SHP77 treated with DMSO at 0.1 percent for 48 hours (cell line): ENCODE results near the gene OPCML.

Experiments
- DNase-seq: peaks from one replicate; lab custom pipeline; 2025; lab: John Stamatoyannopoulos, UW

The OPCML gene

DNA sequence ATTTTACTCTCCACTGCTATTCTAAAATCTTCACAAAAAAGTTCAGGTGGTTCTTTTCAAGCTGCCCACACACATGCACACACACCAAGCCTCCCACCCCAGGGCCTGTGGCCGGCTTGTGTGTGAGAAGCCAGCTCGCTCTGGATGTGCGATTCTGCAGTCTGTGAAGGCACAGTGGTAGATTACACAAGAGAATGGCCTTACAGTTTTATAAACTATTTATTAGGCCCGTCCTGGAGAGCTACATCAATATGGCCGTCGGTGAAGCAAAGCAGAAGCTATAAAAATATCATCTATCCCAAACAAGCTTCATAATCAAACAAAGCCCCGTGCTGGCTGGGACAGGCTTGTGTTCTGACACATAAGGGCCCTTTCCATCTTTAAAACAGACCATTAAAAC is 240.5 kb downstream of the OPCML start:
- no peak for DNase-seq

GRCh38 chr11:133285359-133285758 is 246.9 kb downstream of the OPCML start:
- no peak for DNase-seq

- DNase-seq = no peak
These were observed 248.1 kb downstream of the OPCML start for GRCh38 chr11:133284156-133284555.

DNA sequence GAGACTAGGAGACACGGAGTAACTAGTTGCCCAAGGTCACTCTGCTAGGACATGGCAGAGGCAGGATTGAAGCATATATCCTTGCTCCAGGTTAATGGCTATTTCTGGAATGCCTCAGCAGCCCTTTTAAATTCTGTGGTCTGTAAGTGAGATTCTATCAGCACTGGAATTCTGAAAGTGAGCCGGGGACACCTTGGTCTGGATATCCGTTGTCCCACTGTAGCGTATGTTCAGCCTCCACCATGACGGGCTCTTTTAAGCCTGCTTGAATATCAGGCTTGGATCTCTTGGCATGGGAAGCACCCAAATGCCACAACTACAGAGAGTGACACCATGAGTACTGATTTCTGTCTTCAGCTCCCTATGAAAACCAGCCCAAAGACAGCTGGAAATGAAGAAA is 254.4 kb downstream of the OPCML start:
- DNase-seq = no peak

GRCh38 chr11:133271871-133272776 is 260.2 kb downstream of the OPCML start:
- DNase-seq = no peak

DNA sequence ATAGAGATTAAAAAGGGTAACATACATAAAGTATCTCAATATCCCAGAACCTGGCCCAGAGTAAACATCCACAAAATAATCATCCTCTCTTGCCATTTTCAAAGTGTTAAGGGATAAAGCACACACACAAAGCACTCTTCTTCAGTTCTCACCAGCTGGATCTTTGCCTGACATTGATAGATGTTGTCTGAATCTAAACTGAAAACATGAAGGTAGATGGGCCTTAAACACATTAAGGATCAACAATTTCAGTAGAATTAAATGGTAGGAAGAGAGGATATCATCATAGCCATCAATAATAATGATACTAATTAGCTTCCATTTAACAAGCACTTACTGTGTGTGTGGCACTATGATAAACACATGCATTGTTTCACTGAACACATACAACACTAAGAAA is 261.1 kb downstream of the OPCML start:
- DNase-seq = no peak

- no peak for DNase-seq
These were observed 263.0 kb downstream of the OPCML start for GRCh38 chr11:133269267-133269666.

DNA sequence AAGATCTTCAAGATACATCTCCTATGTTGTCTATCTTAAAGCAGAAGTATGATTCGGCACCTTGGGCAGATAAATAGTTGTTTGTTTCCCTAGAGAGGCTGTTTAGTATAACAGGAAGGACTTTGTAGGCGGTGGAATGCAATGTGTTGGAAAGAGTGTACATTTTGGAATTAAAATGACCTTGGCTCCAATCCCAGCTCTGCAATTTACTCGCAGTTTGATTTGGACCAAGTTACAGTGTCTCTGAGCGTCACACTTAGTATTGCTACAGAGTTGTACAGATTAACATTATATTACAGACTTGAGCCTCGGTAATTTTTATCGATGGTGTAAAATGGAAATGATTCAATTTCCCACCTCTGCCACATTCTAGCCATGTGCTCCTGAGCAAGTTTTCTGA is 265.3 kb downstream of the OPCML start:
- DNase-seq = no peak

DNA sequence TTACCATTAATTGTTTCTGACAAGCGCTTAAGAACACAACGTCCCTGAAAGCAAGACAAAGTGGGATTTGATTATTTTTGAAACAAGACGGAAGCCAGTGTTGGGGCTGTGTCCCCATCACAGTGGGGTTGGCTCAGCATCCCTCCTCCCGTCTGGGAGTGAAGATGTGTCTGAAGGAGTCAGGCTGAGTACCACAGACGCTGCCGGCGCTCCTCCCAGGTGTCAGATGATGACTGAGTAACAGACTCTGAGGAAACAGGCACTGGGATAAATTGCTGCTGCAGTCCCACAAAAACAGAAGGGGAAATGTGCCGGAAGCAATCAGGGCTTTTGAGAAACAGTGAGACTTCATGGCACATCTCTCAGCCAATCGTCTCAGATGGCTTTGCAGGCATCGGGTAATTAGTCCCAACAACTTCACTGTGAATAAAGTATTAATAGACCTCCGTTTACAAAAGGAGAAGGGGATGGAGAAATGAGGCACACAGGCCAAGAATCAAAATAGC is 266.7 kb downstream of the OPCML start:
- no peak for DNase-seq

DNA sequence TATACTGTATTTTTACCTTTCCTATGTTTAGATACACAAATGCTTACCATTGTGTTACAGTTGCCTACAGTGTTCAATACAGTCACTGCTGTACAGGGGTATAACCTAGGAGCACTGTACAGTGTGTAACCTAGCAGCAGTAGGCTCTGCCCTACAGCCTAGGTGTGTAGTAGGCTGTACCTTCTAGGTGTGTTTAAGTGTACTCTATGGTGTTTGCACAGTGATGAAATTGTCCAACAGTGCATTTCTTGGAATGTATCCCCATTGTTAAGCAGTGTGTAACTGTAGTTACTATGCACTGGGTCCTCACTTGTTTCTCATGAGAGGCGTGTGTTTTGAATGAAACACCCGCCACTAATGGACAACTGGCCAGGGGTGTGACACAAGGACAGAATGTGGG is 269.0 kb downstream of the OPCML start:
- DNase-seq = no peak

DNA sequence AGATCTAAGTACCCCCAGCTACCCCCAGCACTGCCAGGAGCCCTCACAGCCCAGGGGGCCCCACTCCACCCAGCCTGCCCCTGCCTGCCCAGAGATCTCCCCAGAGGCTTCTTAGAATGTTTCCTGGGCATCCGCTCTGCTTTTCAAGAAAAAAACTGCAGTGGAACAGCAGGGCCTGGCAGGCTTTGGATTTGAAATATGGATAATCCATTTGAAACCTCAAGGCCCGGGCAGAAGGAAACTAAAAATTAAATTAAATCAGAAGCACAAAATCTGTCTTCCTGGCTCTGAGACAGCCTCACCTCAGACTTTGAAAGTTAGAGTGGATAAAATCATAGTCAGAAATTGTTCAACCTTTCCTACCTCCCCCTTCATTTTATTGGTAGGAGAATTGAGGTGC is 273.6 kb downstream of the OPCML start:
- no peak for DNase-seq

DNA sequence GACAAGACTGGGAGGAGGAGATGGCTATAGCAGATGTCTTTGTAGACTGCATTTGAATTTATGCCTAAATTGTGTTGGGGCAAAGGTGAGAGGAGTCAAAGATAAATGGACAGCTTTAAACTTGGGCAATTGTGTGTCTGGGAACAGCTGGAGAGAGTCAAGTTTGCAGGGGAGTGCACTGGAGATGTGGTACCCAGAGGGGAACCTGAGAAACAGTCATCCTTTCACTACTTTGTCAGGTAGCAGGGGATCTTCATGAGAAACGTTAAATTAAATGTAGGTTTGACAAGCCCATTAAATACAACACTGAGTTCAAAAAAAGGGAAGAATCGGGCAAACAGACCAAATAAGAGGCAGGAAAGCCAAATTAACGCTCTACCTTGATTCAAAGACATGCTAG is 277.7 kb downstream of the OPCML start:
- DNase-seq = no peak

- no peak for DNase-seq
These were observed 278.7 kb downstream of the OPCML start for GRCh38 chr11:133253570-133253969.

DNA sequence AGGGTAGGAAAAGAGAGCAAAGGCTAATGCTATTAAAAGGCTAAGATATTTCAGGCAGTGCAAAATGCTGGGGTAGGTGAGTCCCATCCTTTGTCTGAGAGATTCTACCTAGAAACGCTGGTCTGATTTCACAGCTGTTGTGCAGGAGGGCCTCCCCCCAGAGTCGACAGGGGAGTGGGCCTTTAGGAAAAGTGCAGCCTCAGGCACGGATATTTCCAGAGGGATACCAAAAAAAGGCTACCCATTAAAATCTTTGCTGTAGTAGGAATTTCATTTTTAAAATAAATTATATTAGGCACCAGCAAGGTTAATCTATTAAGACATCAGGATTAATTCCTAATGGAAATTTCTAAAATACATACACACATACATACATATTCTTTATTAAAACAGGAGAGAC is 280.5 kb downstream of the OPCML start:
- no peak for DNase-seq

DNA sequence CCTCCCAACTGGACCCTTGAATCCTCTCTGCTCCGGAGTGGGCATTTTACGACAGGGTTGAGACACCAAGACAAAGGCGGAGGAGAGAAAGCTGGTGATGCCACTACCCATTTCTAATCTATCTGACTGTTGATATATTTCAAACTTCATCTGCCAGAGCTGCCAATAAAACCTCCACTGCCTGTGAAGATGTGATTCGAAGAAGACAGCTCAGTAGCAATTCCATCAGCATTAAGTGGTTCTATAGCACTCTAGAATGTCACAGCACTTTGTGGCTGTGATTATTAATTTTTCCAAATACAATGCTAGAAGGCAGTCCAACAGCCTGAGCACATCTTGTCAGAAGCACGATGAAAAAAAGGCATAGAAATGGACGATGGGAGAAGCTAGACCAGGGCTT is 282.8 kb downstream of the OPCML start:
- no peak for DNase-seq

- no peak for DNase-seq
These were observed 283.2 kb downstream of the OPCML start for GRCh38 chr11:133249065-133249464.

DNA sequence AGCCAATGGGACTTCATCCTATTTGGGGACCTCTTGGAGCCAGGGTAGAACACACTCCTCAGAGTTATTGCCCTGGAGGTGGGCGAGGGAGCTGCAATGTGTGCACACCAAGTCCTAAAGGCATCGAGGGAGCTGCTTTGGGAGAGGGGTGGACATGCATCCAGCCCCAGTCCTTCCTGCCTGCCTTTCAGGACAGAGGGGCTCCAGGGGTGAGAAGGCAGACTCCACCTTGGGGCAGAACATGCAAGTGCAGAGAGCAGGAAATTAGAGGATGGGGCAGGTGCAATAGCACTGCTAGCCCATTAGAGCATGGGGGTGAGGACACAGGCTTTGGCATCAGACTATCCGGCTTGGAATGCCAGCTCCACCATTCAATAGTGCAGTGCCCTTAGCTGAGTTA is 288.5 kb downstream of the OPCML start:
- no peak for DNase-seq

- no peak for DNase-seq
These were observed 291.2 kb downstream of the OPCML start for GRCh38 chr11:133240908-133241655.

- no peak for DNase-seq
These were observed 292.7 kb downstream of the OPCML start for GRCh38 chr11:133239575-133239974.

- no peak for DNase-seq
These were observed 293.8 kb downstream of the OPCML start for GRCh38 chr11:133238495-133238894.

GRCh38 chr11:133238027-133238426 is 294.3 kb downstream of the OPCML start:
- DNase-seq = no peak

GRCh38 chr11:133235381-133235780 is 296.9 kb downstream of the OPCML start:
- no peak for DNase-seq

DNA sequence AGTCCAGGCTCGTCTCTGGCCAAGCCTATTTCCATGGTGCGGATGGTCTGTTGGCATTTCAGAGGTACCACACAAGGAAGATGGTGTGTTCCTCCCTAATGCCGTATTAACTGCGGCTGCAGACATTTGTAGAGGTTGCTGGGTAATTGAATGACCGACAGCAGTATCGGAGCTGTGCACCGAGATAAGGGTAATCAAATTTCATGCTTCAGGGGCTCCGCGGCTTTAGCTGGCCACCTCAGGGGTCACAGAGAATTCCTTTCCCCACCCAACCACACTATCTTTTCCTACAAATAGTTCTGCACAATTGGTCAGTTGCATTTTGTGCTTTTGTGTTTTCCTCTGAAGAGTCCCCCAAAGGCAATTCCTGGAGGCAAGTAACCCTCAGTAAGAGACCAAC is 297.4 kb downstream of the OPCML start:
- no peak for DNase-seq
